Renal pelvis (tissue), 4 donors: ENCODE measurements around the gene CD164L2. TPM values are rescaled to one million over a fixed set of nuclear protein-coding genes. Genes with fewer than 3 reads are reported as not detected.

Source experiments
- DNase-seq: peaks from one replicate; pipeline ENCODE4 v3.0.0-alpha.2; 2013
- polyA plus RNA-seq, 3 donors: library from polyadenylated mRNA; unstranded; fragments of 120-200 nt; gene quantifications; one replicate each; pipeline ENCODE4 v1.2.1, GENCODE V29; 2013; ENCODE audit not compliant: insufficient read length in 3 of 3

CD164L2 gene
- polyA plus RNA-seq, 3 donors = 0.21 to 0.47 (median 0.33) TPM

DNA sequence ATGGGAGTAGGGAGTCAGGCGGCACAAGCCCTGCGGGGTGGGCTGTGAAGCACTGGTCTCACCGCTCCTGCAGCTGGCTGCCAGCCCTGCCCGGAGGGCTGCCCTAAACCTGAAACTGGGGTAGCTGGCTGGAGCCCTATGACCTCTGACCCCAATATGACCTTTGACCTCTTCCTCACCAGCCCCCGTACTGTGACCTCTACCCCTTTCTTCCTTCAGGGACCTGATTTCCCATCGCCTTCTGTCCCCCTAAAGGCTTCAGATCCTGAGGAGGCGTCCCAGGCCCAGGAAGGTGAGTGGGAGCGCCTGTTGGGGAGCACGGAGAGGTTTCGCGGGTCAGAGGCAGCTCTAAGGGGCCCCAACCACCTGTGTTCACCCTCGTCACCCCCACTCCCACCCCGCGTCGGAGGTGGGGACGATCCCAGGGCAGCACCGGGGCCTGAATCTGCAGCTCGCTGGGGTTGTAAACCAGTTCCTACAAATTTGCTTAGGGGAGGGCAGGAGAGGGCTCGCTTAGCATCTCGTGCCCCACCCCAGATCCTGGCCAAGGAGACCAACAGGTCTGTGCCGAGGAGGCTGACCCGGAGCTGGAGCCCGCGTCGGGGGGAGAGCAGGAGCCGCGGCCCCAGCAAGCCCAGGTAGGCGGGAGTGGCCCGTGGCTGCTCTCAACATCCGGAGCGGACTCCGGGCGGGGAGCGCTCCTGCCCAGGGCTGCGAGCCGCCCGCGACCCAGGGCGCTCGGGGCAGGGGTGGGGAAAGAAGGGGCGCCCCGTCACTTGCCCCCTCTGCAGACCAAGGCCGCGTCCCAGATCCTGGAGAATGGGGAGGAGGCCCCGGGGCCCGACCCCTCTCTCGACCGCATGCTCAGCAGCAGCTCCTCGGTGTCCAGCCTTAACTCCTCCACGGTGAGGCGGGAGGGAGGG lies 34.0 kb downstream of the CD164L2 start:
- no peak for DNase-seq

DNA sequence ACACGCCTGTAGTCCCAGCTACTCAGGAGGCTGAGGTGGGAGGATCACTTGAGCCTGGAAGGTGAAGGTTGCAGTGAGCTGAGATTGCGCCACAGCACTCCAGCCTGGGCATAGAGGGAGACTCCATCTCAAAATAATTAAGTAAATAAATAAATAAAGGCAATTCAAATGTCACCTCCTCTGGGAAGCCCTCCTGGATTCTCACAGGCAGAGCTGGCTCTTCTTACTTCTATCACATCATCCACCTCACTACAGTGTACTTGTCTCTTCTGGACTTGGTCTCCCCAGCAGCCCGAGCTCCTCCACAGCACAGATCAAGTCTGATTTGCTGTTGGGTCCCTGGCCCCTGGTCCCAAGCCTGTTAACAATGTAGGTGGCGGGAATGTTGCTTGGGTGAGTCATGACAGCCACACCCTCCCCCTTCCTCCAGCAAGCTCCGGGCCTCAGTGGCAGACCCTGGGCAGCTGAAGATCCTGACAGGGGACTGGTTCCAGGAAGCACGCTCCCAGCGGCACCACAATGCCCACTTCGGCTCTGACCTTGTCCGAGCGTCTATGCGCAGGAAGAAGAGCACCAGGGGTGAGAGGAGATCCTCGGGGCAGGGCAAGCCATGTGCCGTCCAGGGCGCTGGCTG lies 36.0 kb downstream of the CD164L2 start:
- no peak for DNase-seq

DNA sequence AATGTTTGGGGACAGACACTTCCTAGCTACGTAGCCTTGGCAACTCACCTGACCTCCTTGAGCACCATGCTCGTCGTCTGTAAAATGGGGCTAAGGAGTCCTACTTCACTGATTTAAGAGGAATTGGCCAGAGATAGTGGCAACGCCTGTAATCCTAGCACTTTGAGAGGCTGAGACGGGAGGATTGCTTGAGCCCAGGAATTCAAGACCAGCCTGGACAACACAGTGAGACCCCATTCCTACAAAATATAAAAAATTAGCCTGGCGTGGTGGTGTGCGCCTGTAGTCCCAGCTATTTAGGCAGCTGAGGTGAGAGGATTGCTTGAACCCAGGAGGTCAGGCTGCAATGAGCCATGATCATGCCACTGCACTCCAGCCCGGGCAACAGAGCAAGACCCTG lies 36.8 kb downstream of the CD164L2 start:
- DNase-seq = no peak

DNA sequence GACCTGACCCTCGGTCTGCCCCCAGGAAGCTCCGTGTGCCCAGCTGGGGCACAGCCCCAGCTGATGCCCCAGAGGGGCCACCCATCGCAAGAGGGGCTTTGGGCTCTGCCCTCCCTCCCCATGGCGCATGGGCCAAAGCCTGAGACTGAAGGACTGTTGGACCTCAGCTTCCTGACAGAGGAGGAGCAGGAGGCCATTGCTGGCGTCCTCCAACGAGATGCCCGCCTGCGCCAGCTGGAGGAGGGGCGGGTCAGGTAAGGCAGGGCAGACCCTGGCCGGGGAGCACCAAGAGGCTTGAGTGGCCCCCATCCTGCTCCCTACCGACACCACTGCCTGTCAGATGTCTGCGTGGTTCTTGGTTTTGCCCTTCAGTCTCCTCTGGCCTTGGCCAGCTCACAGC lies 37.9 kb downstream of the CD164L2 start:
- no peak for DNase-seq

DNA sequence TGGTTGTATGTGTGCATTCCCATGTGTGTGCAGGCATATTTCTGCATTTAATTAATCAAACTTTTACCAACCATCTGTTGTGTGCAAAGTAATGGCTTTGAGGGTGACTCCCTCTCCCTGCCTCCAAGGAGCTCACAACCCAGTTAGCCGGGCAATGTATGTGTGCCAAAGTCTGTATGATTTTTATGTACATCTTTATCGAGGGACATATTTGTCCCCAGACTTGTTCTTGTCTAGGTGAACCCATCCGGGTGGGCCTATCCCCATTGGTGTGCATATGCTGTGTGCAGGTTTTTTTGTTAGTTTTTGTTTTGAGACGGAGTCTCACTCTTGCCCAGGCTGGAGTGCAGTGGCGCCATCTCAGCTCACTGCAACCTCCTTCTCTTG lies 39.5 kb downstream of the CD164L2 start:
- no peak for DNase-seq

DNA sequence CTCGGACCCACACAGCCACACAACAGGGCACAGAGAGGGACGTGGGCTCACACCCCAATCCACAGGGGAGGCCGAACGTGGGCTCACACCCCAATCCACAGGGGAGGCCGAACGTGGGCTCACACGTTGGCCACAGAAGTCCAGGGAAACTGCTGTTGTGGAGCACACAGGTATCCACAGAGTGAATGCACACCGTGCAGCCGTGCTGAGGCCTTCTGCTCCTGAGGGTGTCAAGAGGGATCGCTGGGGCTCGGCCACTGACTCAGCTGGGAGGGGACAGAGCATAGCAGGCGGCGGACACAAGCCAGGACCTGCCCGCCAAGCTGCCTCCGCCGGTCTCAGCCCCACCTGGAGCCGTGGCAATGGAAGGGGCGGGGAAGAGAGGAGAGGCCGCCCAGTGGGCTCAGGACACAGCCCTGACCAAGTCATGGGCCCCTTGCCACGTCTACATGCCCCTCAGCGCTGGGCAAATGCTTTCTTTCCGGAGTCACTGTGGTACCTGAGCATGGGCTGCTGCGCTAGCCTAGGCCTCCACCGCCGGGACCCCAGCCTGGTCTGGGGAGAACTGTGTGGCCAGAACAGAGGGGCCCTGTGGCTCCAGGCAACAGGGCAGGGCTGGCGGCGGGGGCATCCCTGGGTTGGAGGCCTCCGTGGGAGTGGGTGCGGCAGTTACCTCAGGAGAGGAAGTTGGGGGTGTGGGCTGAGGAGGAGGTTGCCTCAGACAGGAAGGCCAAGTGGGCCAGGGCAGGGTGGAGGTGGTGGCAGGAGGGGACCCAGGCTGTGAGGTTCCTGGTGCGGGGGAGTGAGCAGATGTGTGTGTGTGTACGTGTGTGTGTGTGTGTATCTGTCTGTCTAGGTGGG lies 40.1 kb downstream of the CD164L2 start:
- no peak for DNase-seq

DNA sequence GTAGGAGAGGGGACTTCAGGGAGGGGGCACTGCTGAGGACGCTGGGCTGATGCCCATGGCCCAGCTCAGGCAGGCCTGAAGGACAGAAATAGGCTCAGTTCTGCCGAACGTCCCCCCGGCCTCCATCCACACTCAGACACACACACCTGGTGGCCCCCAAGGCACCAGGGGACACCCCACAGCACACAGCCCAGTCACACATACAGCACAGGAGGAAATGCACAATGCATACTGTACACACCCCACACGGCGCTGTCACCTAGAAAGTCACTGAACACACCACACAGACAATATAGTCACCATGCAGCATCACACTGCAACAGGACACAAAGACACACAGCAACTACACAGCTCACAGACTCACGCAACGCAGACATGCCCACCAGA lies 40.7 kb downstream of the CD164L2 start:
- no peak for DNase-seq

DNA sequence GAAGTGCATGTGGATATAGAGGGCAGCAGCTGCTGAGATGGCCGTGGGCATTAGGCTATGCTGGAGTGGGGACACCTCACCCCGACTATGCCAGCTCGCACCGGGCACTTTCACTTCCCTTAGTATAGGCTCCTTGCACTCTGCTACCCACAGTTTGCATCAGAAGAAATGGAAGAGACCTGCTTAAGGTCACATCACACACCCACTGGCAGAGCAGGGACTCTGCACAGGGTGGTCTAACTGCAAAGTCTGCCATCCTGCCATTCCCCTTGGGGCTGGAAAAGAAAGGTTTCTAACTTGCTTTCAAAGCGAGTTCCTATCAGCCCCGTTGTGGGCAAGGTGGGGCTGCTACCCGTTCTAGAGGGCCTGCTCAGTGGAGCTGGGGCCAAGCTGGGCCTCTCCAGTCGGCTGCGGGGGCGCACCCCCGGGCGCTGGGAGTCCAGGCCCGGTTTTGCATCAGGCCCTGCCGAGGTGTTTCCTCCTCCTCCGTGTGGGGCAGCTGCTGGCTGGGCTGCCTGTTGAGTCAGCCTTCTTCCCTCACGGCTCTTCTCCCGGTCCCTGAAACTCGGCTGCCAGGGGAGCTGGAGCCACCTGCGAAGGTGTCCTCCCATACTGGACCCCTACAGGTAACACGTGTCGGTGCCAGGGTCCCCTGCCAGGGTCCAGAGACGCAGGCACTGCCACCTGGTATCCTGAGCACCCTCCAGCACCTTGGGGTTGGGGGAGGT lies 41.4 kb downstream of the CD164L2 start, which contains the start of gene SYTL1:
Gene SYTL1, plus strand, starts transcription at position 498 of the 728 bp plus-strand sequence. CDS start 3,313 bp downstream, outside the sequence.
- DNase-seq = no peak

DNA sequence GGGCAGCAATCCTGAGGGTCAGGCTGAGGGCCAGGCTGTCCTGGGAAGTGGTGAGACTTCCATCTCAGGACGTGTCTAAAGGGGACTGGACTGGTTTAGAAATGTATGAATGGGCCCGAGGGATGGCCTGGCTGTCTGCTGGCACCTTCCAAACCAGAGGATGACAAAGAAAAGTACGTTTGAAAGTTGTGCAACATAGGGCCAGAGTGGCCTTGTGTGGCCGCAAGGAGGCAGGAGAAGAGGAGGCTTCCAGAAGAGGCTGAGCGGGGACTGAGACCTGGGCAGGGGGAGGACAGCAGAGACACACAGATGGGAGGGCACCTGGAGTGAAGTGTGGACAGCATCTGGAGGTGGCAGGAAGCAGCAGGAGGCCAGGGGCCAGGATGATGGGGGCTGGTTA lies 43.9 kb downstream of the CD164L2 start:
- DNase-seq = no peak

DNA sequence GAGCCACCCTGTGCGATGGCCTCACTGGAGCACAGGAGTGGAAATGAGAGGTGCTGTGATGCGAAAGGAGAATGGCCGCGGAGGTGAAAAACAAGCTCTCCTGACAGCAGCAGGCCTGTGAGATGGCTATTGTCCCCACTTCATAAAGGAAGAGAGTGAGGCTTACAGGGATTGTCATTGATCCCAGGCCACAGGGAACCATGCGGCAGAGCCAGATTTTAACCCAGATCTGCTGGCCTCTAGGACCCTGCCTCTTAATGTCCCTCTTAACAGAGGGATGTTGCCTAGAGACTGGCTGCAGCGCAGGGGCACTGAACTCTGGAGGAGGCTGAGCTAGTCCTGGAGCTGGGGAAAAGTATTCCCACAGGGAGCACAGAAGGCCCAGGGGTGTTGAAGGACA lies 44.4 kb downstream of the CD164L2 start:
- no peak for DNase-seq

DNA sequence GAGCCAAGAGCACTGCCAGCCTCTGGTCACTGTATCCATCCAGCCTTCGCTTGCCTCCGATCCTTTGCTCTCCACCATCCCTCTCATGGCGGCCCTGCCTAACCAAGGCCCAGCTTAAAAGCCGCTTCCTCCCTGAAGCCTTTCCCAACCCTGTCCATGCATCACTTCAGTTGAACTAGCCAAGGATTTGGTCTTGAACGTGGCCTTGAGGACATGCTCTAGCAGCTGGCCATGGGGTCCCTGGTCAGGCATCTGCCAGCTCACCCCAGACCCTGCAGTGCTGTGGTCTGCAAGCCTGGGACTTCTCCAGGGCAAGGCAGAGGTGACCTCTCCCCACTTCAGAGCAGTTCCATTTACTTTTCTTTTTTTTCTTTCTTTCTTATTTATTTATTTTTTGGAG lies 46.4 kb downstream of the CD164L2 start:
- no peak for DNase-seq

DNA sequence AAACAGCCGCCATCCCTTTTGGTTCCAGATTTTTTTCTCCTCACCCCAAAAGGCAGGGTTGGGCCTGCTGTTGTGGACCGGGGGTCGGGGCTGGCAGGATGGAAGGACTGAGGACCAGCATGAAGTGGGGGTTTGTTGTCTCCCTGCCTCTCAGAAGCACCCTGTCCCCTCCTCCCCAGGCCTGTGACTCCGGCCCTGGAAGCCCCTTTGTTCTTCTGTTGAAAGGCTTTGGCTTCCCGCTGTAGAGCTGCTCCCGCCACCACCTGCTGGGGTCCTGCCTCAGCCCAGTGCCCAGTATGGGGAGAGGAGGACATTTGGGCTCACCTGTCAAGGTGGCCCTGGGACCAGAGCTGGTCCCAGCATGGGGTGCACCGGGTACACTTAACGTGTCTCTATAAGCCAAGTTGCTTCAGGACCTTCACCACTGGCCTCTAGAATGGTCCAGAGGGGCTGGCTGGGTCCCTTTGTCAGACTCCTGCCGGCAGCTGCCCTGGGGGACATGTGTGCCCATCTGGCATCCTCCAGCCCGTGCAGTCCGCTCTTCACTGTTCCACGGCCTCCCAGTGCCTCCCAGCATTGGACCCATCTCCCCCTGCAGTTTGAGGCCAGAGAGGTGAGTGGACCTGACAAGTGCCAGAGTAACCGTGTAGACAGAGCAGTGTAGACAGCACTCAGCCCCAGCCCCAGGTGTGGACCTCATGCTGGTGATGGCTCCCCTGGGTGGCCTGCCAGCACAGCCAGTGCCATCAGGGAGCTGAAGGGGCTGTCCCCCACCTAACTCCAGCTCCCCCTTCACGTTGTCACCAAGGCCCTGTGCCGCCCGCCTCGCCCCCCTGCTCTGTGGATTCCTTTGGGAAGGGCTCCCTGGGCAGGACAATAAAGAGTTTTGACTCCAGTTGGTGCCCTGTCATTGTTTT lies 47.4 kb downstream of the CD164L2 start:
- no peak for DNase-seq

DNA sequence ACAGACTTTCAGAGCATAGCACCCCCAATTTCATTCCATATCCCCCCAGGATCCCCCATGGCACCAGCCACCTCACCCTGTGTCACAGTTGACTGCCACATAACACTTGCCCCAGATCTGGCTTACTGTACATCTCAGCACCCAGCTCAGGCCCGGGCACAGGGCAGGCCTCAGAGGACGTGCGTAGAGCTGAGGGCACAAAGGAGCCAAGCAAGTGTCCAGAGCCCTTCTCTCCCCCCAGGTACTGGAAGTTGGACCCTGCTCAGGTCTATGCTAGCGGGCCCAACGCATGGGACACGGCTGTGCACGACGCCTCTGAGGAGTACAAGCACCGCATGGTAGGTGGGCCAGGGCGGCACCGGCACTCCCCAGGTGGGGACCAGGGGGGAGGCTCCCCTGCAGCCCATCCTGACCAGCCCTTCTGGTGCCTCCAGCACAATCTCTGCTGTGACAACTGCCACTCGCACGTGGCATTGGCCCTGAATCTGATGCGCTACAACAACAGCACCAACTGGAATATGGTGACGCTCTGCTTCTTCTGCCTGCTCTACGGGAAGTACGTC lies 49.3 kb downstream of the CD164L2 start:
- no peak for DNase-seq

DNA sequence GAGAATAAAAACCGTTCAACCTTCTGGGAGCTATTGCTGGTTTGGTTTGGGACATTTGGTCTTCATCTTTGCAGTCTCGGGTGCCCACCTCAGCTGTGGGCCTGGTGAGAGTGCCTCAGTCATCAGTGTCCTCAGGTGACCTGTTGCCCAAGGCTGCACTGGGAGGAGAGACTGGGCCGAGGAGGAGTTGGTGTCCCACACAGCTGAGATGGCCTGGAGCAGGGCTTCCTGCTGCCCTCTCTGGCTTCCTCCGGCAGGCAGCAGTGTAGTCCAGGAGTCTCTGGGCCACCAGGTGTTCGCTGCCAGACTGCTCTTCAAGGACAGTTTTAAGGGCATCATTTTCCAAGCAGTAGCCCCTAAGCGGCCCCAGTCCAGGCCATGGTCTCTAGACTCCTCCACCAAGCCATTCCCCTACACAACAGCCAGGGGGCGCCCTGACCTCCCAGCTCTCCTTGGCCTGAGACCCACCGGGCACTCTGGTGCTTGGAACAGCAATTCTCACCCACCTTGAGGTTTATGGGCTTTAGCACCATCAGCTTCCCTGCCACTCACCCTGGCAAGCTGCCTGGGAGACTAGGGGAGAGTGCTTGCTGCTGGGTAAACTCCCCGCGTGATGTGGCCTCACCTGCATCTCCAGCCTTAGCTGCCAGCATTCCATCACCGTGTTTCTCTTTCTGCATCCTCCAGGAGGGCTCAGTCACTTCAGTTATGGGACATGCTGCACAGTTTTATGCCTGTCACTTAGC lies 50.4 kb downstream of the CD164L2 start:
- no peak for DNase-seq

DNA sequence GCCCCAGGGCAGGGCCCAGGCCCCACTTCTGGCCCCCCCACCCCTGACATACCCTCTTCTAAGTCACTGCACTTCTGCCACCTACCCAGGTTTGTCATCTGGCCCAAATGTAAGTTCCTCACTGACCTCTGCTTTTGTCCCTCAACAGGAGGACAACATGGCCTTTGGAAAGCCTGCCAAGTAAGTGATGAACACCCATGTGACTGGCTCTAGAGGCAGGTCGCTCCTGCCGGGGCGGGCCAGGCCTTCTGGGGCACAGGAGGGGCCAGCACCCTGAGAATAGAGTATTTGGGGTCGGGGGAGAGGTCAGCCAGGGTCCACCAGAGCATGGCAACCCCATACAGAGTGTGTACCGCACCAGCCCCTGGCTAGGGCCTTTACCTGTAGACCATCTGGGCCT lies 51.2 kb downstream of the CD164L2 start:
- no peak for DNase-seq

DNA sequence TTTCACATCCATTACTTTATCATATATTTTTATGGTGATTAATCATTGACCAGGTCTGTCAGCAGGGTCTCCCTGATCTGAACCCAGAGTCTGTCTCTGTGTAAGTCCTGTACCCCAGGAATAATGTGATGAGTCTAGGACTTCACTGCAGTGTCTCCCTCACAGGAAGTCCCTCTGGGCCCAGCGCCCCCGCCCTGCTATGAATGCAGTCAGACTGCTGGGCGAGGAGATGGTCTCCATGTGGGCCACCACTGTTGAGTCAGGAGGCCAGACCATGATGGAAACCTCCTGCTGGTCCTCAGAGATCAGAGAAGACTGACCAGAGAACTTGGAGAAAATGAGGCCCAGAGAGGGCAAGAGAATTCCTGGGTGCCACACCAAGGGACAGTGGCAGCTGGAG lies 51.7 kb downstream of the CD164L2 start:
- DNase-seq = no peak

DNA sequence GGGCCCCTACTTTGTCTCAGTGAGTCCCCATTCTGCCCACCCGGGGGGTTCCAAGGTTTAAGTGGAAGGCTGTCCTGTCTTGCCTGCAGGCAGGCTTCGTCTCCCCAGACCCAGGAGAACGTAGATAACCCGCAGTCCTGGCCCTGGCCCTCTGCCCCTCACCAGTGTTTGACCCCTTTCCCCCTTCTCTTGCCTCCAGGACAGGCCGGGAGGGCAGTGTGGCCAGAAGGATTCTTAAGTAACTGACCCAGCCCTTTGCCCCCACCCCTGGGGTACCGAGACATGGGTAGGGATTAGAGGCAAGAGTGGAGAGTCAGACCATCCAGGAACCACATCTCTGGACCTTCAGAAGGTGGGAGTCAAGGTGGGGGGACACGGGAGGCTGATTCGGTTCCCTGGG lies 52.3 kb downstream of the CD164L2 start:
- no peak for DNase-seq
